H4 (cell line): ENCODE measurements around the gene SOWAHA. TPM values are rescaled to one million over a fixed set of nuclear protein-coding genes. Genes with fewer than 3 reads are reported as not detected.
A peak's percentile ranks its signal among the peaks of the same experiment; 100 is the strongest.

Experiments
- DNase-seq: peaks from one replicate; pipeline ENCODE4 v3.0.0-alpha.2; 2015; ENCODE audit warnings: low spot score
- total RNA-seq: library from RNA; depleted of rRNA; stranded (reverse); fragments of >200 nt; shearing (Covaris generic); gene quantifications from 2 replicates; pipeline ENCODE4 v1.2.3, GENCODE V29; 2014; rRNA removed

Gene SOWAHA
- 0.08 TPM in 1 of 2 replicates, not detected in the other for total RNA-seq

GRCh38 chr5:132812781-132813598 is at the start of gene SOWAHA:
Gene SOWAHA, plus strand, starts transcription at chr5:132813302. Its CDS starts 320 bp downstream, at chr5:132813622.
- DNase-seq = no peak

- DNase-seq = no peak
Observed at GRCh38 chr5:132764051-132764450, 49.1 kb upstream of the SOWAHA start.

- no peak for DNase-seq
Observed at GRCh38 chr5:132764671-132765238, 48.3 kb upstream of the SOWAHA start.

GRCh38 chr5:132765311-132766019 is 47.6 kb upstream of the SOWAHA start:
- DNase-seq = no peak

- no peak for DNase-seq
Observed at GRCh38 chr5:132766020-132766805, 46.9 kb upstream of the SOWAHA start.

GRCh38 chr5:132766806-132767055 is 46.4 kb upstream of the SOWAHA start:
- no peak for DNase-seq

GRCh38 chr5:132767150-132767549 is 46.0 kb upstream of the SOWAHA start:
- no peak for DNase-seq

- no peak for DNase-seq
Observed at GRCh38 chr5:132768485-132768868, 44.6 kb upstream of the SOWAHA start.

GRCh38 chr5:132770476-132771159 is 42.5 kb upstream of the SOWAHA start:
- DNase-seq = no peak

GRCh38 chr5:132771503-132771998 is 41.6 kb upstream of the SOWAHA start:
- DNase-seq = no peak

GRCh38 chr5:132772291-132773070 is 40.6 kb upstream of the SOWAHA start:
- DNase-seq = no peak

GRCh38 chr5:132773114-132773513 is 40.0 kb upstream of the SOWAHA start:
- no peak for DNase-seq

GRCh38 chr5:132773601-132774355 is 39.3 kb upstream of the SOWAHA start:
- no peak for DNase-seq

- no peak for DNase-seq
Observed at GRCh38 chr5:132774406-132774805, 38.7 kb upstream of the SOWAHA start.

- DNase-seq = no peak
Observed at GRCh38 chr5:132774896-132775295, 38.2 kb upstream of the SOWAHA start.

- DNase-seq = no peak
Observed at GRCh38 chr5:132775476-132775961, 37.6 kb upstream of the SOWAHA start.

GRCh38 chr5:132776131-132776937 is 36.8 kb upstream of the SOWAHA start:
- DNase-seq = peak; percentile 34

GRCh38 chr5:132776938-132777208 is 36.2 kb upstream of the SOWAHA start:
- DNase-seq = no peak
